Stimulated activated CD4-positive, alpha-beta T cell treated with anti-CD3 and anti-CD28 coated beads, Interleukin-1b, Interleukin-23, amount 100 ng/mL, for 1 hour (primary cell): ENCODE measurements around the gene FAM78B.

Source experiments
- DNase-seq, 2 donors: peaks; one replicate each; pipeline ENCODE4 v3.0.0-alpha.2; 2020; ENCODE audit warnings: low read depth in 2 of 2

Gene FAM78B

DNA sequence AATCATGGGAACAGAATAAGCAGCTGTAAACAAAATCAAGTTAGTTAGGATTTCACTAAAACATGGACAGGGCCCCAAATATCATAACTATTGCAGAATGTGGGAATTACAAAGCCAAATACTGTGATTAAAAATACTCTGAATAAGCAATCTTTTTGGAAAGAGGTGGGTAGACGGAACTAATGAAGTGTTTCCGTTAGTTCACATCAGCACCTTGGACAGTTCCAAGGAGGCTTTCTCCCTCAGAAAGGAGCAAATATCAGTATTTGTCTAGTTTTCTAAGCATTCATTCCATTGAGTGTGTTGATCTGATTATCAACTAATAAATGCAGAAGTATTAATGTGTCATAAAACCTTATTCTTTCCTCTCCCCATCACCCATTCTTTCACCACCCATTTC, 97.4 kb downstream of the FAM78B start:
- no peak for DNase-seq

DNA sequence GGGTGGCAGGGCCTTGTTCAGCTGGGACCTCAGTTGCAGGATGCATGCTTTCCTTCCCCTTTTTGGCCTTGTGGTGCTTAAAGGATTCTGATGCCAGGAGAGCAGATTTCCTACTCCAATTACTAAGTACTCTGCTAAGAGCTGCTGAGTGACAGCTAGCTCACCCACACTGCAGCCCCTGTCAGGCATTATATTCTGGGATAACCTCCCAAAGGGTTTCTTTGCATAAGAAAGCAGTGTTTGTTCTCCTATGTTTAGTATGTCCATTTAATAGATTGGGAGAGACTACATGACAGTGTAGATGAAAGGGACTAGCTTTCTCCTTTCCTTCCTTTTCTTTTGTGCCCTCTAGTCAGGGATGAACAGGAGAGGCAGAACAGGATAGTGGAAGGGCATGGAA, 100.7 kb downstream of the FAM78B start:
- DNase-seq, result no peak

DNA sequence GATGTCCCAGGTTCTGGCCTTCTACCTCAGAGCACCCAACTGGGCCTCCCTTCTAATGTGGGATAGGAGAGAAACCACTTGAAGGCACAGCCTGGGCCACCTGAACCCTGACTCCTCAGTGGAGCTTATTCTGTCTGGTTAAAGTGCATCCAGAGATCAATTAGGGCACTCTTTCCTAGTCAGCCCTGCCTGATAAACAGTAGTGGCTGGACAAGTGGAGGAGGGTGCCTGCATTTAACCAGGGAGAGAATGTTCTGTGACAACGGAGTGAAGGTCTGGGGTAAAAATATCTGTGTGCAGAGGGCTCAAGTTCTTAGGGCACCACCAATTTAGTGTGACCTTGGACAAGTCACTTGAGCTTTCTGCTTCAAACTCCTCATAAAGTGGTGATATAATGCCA, 101.8 kb downstream of the FAM78B start:
- no peak for DNase-seq

DNA sequence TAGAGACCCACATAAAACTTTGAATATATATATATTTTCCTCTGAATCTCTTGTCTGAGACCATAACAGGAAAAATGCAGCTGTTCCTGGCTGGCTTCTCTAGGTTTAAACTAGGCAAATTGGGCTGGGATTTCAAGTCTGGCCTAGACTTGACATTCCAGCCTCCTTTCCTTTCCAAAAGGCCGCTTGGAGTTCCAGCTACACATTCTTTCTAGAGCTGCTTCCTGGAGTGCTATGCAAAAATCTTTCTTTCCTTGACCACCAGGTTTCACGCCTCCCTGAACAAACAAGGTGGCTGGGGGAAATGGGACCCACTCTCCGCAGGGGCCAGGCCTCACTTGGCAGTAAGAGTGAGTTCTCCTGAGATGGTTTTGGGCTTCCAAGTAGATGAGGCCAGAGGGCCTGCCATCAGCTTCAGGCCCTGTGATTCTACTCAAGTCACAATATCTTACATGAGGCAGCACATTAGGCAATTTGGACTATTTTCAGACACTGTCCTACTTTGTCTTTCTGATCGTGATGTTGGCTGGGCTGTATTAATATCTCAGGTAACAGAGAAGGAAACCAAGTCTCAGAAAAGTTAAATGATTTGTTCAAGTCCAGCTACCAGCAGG, 102.4 kb downstream of the FAM78B start:
- DNase-seq, result no peak

DNA sequence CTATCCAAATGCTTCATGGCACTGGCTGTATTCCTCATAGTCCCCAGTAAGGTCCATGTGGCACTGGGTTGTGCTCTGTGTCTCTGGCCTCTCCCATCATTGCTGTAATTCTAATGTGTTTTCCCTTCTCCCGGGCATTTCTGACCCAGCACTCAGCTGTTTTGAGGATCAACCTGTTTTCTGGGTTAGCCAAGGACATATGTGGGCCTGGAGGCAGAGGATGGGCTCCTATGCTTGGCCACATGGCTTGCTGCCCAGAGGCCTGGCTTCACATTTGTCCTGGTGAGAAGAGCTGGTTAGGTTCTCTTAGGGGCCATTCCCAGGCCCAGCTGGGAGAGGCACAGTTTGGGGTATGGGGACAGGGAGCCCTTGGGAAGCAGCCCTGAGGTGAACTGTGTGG, 103.1 kb downstream of the FAM78B start:
- DNase-seq, result no peak

DNA sequence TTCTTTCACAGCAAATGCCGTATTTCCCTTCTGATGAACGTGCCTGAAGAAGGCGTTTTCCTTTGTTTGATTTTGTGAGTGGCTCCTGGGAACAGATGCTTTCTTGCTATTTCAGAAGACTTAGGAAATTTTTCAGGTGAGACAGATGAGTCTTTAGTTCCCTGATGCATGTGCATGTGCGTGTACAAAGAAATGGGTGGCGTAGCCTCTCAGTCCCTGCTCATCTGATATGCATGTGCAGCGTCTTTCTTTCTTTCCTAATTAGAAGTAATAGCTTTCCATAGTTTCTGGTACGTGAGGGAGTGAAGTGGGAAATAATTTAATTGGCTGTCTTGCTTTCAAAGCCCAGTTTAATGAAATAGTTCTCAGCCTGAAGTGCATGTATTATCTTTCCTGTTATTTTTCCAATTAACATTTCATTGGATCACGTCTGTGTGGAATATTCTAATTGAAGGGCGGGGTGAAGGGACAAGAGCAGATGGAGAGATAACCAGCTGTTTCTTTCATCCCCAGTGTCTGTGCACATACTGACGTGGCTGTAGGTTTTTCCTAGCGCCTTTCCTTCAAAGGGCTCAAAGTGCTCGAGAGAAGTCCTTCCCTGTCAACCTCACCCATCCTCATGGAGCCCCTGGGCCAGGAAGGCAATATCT, 104.3 kb downstream of the FAM78B start:
- no peak for DNase-seq

DNA sequence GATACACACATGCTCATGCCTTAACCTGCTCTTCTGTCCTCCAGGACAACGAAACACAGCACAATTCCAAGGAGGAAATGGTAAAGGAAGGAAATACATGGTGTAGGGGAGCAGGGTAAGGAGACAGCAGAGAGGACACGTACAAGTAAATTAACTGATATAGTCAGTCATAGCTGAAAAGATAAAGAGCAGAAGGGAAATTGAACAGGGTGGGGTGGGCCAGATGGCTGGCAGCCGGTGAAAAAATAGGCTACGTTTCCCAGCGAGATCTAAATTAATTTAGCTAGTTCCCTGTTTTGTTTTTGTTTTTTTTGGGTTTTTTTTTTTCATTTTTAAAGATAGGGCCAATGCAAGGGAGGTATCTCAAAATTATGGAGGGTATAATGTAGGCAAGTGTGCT, 109.2 kb downstream of the FAM78B start:
- DNase-seq, result no peak

DNA sequence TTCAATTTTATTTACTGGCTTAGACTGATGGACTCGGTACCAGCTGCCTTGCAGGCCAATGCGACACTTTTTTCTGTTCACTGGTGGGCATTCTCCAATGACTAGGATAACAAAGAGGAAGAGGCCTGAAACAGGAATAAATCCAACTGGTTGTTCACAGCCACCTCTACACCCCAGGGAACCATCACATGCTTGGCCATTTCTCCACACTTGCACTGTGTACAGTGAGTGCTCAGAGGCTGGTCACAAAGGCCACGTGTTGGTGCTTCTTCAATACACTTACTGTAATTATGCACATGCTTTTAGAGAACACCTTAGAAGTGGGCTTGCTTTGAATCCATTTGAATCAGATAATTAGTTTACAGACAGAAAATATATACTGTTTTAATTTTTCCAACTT, 113.4 kb downstream of the FAM78B start:
- DNase-seq, result no peak

DNA sequence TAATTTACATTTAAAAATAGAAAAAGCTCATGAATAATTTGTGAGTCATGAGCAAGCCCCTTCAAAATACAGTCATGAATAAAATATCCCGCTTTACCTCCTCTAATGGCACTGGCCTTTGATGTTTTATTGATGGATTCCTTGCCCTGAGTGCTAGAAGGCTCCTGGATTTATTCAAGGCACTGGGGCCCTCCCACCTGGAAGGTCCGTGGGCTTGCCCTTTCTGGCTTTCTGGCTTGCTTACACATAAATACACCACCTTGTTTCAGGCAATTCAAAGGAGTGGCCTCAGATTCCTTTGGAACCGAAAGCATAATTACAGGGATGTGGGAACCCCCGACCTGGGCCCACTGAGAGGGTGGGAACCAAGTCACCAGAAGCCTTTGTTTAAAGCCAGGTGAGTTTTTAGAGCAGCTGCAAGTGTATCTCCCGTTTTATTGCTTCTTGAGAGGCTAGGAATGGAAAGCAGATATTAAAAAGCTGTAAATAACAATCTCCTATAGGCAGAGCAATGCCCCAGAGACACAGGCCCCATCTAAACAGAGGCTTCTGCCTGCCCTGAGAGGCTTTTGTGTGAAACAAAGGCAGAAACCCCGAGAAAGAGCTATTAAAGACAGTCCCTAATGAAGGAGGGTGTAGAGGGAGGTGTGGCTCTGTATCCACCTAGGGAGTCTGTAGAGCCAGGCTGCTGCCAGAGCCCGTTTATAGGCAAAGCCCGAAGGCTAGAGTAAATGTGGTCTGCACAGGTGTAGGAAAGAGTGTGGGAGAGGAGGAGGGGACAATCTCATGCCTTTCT, 126.4 kb downstream of the FAM78B start:
- DNase-seq, result no peak

DNA sequence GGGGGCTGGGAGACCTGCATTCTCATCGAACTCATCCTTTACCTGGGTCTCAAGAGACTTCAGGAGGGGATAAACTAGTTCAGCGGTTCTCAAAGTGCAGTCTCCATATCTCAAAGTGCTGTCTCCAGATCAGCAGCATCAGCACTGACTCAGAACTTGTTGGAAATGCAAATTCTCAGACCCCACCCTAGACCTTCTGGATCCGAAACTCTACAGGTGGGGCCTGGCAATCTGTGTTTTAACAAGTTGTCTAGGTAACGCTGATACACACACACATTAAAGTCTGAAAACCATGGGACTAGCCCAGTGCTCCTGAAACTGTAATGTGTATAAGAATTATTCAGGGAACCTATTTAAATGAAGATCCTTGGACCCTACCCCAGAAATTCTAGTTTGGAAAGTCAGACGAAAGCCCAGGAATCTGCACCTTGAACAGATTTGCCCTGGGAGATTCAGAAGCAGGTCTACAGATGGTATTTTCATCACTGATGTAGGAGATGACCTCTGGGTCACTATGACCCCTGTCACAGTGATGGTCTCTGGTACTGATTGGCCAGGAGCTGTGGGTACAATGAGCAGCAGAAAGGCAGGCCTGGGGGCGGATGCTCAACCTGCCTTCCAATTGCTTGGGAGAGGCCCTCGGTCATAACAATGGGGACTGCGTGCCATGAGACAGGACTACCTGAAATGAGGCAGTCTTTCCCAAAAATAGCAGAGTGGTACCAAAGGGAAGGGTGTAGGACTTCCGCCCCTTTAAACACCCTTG, 127.2 kb downstream of the FAM78B start:
- DNase-seq, result no peak

DNA sequence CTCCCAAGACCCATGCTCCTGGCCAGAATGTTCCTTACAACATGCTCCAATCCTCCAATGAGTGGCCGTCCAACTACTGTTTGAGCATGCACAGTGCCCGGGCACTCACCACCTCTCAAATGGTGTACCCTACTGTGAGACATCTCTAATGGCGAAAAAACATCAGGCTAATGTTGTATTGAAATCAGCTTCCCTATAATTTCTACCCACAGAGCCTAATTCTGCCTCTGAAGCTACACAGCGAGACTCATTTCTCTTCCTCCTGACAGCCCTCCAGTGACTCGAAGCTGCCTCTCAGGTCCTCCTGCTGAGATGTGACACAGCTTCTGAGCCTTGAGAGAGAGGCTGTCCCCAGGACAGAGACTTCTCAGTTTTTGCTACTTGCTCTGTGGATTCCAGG, 130.7 kb downstream of the FAM78B start:
- DNase-seq, result no peak

DNA sequence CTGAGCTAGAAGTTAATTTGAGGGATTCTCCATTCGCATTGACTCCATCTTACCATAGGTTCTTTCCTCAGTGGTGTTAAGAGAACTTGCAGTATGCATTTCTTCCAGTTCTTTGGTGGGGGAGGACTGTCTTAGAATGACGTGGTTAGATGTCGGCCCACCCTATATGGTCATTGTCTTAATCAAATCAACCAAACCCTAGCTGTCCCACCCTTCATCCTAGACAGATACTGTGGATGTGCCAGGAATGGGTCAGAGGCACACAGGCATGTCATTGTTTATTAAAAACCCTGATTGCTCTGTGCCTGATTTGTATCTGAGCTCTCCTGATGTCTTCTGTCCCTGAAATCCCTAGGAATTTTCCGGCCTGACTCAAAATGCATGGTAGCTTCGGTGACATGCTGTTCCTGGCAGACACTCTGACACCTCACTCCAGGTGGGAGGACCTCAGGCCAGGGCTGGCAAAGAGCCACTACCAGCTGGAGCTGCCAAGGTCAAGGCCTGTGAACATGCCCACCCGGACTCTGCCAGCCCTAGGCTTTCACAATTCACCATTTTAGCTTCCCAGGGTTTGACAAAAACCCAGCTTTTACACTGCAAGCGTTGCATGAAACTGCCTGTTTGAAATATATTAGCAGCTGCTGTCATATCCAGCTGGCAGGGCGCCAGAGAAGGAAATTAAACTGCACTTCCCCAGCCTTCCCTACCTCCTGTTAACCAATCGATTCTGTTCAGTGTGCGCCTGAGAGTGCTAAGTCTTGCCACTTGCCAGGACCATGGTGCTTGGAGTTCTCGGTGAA, 134.0 kb downstream of the FAM78B start:
- DNase-seq, result no peak

DNA sequence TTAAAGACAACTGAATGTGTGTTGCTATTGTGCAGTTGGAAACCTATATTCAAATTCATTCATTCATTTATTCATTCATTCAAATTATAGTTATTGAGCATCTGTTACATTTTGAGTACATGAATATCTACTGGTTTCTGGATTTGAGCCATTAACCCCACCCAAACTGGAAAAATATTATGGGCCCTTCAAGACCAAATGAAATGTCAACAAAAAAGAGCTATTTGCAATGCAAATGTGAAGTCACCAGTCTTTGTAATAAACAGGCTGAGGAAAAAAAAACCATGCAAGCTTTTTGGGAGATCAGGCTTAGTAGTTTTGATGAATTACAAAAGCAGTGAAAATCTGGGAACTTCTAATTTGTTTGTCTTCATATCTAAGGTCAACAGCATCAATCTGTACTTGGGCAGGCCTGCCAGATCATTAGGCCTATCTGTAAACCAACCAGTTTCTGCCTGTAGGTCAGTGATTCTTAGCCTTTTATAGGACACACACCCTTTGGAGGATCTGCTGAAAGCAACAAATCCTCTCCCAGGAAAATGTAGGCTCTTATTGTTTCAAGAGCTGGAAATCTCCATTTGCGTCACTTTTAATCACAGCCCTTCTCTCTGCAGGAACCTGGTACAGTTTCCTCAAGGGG, 134.7 kb downstream of the FAM78B start:
- no peak for DNase-seq

DNA sequence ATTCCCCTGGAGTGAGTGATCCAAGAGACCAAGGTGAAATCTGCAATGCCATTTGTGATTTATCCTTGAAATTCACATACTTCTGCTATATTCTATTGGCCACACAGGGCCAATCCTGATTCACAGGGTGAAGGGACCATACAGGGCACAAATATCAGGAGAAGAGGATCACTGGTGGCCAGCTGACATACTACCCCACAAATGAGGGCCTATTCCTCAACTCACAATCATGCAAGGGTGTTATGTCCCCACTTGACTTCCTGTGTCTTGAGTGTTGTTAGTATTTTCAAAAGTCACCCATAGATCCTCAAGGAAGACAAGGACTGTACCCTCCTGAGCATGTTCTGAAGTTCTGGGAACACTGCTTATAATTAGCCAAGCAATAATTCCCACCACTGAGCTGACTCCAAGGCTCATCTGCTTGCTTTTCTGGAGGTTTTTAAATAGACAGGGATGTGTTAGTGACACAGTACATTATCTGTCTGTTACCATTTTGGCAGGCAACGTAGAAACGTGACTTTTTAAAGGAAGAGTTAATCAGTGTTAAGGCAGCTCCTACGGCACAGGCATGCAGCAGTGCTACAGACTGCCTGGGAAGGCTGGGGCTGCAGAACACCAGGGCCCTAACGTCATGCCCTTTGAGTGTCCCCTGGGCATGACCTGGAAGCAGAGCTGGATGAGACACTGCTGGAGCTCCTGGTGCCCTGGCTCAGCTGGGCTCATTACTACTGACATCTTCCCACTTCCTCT, 137.4 kb downstream of the FAM78B start:
- no peak for DNase-seq

DNA sequence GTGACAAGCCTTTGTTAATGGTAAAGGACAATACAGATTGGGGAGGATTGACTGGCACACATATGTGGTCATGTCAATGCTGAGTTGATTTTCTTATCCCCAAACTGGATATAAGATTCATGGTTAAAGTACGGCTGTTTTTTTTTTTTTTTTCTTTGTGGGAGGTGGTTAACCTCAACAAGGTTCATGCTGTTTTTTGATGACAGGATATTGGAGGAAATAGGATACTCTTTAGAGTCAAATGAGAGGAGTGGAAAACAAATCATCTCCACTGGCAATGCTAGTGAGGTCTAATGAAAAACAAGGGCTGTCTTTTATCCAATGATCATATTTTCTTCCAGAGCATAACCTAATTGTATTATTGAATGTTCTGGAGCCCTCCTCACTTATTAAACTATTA, 140.2 kb downstream of the FAM78B start:
- DNase-seq, result no peak

DNA sequence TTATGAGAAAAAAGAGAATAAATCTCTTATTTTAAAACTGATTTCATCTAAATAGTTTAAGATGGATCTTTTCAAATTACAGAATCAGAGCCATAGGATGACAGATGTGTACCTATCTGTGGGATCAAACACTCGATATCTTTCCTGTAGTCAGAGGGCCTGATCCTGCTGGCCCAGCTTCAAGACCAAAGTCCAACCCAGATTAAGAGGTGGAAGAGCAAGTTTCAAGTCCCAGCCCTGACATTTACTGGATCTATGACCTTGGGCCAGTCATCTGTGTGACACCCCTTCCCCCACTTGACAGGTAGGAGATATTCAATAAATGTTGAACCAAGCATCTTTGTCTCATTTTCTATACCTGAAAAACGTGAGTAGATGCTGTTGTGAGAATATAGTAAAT, 140.7 kb downstream of the FAM78B start:
- DNase-seq, result no peak

DNA sequence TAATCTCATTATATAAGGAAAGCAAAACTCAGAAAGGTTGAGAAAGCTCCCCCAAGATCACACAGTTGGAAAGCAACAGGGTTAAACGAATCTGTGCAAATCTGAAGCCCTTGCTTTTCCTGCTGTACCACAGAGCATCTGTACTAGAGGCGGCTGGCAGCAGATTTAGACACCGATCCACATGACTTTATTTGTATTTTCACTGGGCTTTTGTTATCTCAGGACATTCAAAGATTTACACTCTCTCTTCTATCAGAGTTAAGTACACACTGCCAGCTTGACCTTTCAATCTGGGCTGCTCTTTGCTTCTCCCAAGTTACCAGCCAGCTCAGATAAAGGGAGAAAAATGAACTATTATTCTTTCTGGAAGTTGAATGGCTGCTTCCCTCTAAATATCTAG, 146.6 kb downstream of the FAM78B start:
- no peak for DNase-seq
